Gastrocnemius medialis (tissue), 4 donors: ENCODE results near the gene CIROP. TPM values are rescaled to one million over a fixed set of nuclear protein-coding genes. Genes with fewer than 3 reads are reported as not detected.

Source experiments
- ATAC-seq, 2 donors: fragments of 150-250 bp; one replicate each; pipeline ENCODE4 v1.9.1; 2016
- DNase-seq, 2 donors: peaks; one replicate each; pipeline ENCODE4 v3.0.0-alpha.2; 2019
- H3K27ac ChIP-seq, 4 donors: fragments of 200-600 bp; sonication (generic); 1 replicate in 1 of 4; 2 replicates in 3 of 4; pipeline ENCODE4 v1.5.1; 2016 to 2018; ENCODE audit warnings: mild to moderate bottlenecking in 2 of 4, moderate library complexity in 1 of 4
- H3K27me3 ChIP-seq, 3 donors: fragments of 200-600 bp; sonication (generic) in 2 of 3; 1 replicate in 1 of 3; 2 replicates in 2 of 3; pipeline versions ENCODE4 v1.5.1 to v1.6.0; 2016 to 2019; ENCODE audit warnings: mild to moderate bottlenecking in 1 of 3, moderate library complexity in 1 of 3
- H3K36me3 ChIP-seq, 2 donors: fragments of 200-600 bp; sonication (generic) in 1 of 2; one replicate each; pipeline ENCODE4 v1.5.1; 2017 to 2018
- H3K4me1 ChIP-seq, 2 donors: fragments of 200-600 bp; sonication (generic) in 1 of 2; one replicate each; pipeline ENCODE4 v1.5.1; 2016 to 2017; ENCODE audit warnings: mild to moderate bottlenecking in 2 of 2
- H3K4me3 ChIP-seq, 4 donors: fragments of 200-600 bp; sonication (generic) in 3 of 4; 1 replicate in 1 of 4; 2 replicates in 3 of 4; pipeline ENCODE4 v1.5.1; 2016 to 2019; ENCODE audit warnings: mild to moderate bottlenecking in 2 of 4
- H3K9me3 ChIP-seq, 3 donors: fragments of 200-600 bp; sonication (generic) in 2 of 3; 1 replicate in 1 of 3; 2 replicates in 2 of 3; pipeline ENCODE4 v1.5.1; 2016 to 2019
- CTCF ChIP-seq, 5 experiments: fragments of 450-650 bp in 3 of 5; fragments of 200-600 bp in 2 of 5; sonication (generic) in 2 of 5; IDR thresholded peaks in 4 of 5; conservative IDR thresholded peaks in 1 of 5; 1 replicate in 4 of 5; 2 replicates in 1 of 5; pipeline ENCODE4 v1.5.1; 2016 to 2019; ENCODE audit warnings: antibody characterized with exemption in 5 of 5, mild to moderate bottlenecking in 3 of 5, moderate library complexity in 3 of 5
- POLR2A ChIP-seq, 2 donors: fragments of 450-650 bp; IDR thresholded peaks; one replicate each; pipeline ENCODE4 v1.6.1; 2017; ENCODE audit warnings: antibody characterized with exemption in 2 of 2, mild to moderate bottlenecking in 2 of 2, moderate library complexity in 2 of 2
- in situ Hi-C, 4 donors: fragments of 200-750 bp; cut with MboI; loops; one replicate each; pipeline versions ENCODE4 v1.15.0 to v1.8.0; 2017; ENCODE audit warnings: low sequenced_read_pairs in 4 of 4
- intact Hi-C: fragments of 100-400 bp; cut with DNase I; formaldehyde crosslinking; loops from one replicate; pipeline ENCODE4 v1.15.1; 2023; ENCODE audit warnings: low total_unique reads
- total RNA-seq, 4 donors: library from RNA; depleted of rRNA; stranded (reverse); fragments of >200 nt; gene quantifications; one replicate each; pipeline versions ENCODE4 v1.1.0 to v1.2.3, GENCODE V29; 2016

The CIROP gene
- total RNA-seq, 4 donors from 2014 or later = not detected

GRCh38 chr14:23126548-23127278 is 21.9 kb upstream of the CIROP start:
- ATAC-seq (no peak), DNase-seq (no peak)
- intact Hi-C loops = loop anchor here (2.0 kb wide), 1 partner anchor 16 kb away; no protein-coding TSS in a partner anchor
- Histone ChIP-seq H3K36me3 (peaks cover 3 to 42% of the 10 kb centered on the region in 2 donors), H3K27me3 (no peaks in the 10 kb centered on the region), H3K4me3 (no peak overlapping the region), H3K9me3 (no peaks in the 10 kb centered on the region), H3K27ac (peak overlapping the region; percentile 71 to 85 (median 78)), H3K4me1 (peaks cover 45 to 51% of the 10 kb centered on the region in 2 donors)
- TF ChIP-seq POLR2A (IDR thresholded peaks at IDR 0.05) (no peak), CTCF (IDR thresholded peaks at IDR 0.05 in 4 of 5, conservative IDR thresholded peaks at IDR 0.05 in 1 of 5) (no peak)
- in situ Hi-C loops = no loop called here

- ATAC-seq (peak; percentile 28 to 40), DNase-seq (peak; percentile 56 to 75)
- H3K27ac ChIP-seq = peak overlapping the region; percentile 71 to 85 (median 78)
- no peaks in the 10 kb centered on the region for H3K27me3 ChIP-seq
- in situ Hi-C loops = no loop called here
- intact Hi-C loops = loop anchor here (2.0 kb wide), 1 partner anchor 17 kb away; no protein-coding TSS in a partner anchor
- TF ChIP-seq CTCF (IDR thresholded peaks at IDR 0.05 in 4 of 5, conservative IDR thresholded peaks at IDR 0.05 in 1 of 5) = no peak
- TF ChIP-seq POLR2A (IDR thresholded peaks at IDR 0.05) = no peak
- no peak overlapping the region for H3K4me3 ChIP-seq
- H3K4me1 ChIP-seq = peaks cover 45 to 51% of the 10 kb centered on the region in 2 donors
- no peaks in the 10 kb centered on the region for H3K9me3 ChIP-seq
- peaks cover 3 to 42% of the 10 kb centered on the region in 2 donors for H3K36me3 ChIP-seq
Observed at GRCh38 chr14:23125933-23126524, 21.2 kb upstream of the CIROP start.

GRCh38 chr14:23125011-23125410 is 20.2 kb upstream of the CIROP start:
- no peak overlapping the region for H3K4me3 ChIP-seq
- in situ Hi-C loops (no loop called here), intact Hi-C loops (no loop called here)
- H3K27ac ChIP-seq = peak overlapping the region; percentile 71 to 85 (median 78)
- no peak for ATAC-seq
- DNase-seq = no peak
- H3K27me3 ChIP-seq = no peaks in the 10 kb centered on the region
- peaks cover 45 to 51% of the 10 kb centered on the region in 2 donors for H3K4me1 ChIP-seq
- H3K9me3 ChIP-seq = no peaks in the 10 kb centered on the region
- no peak for TF ChIP-seq CTCF (IDR thresholded peaks at IDR 0.05 in 4 of 5, conservative IDR thresholded peaks at IDR 0.05 in 1 of 5)
- no peak for TF ChIP-seq POLR2A (IDR thresholded peaks at IDR 0.05)
- peaks cover 3 to 35% of the 10 kb centered on the region in 2 donors for H3K36me3 ChIP-seq

GRCh38 chr14:23124337-23124954 is 19.7 kb upstream of the CIROP start:
- no peak overlapping the region for H3K4me3 ChIP-seq
- intact Hi-C loops = loop anchor here (5.0 kb wide), 1 partner anchor 163 kb away; the partner anchor contains the start of gene HOMEZ
- ATAC-seq (no peak), DNase-seq (no peak)
- H3K9me3 ChIP-seq = no peaks in the 10 kb centered on the region
- H3K4me1 ChIP-seq = peaks cover 45 to 51% of the 10 kb centered on the region in 2 donors
- no peak for TF ChIP-seq POLR2A (IDR thresholded peaks at IDR 0.05)
- no peak for TF ChIP-seq CTCF (IDR thresholded peaks at IDR 0.05 in 4 of 5, conservative IDR thresholded peaks at IDR 0.05 in 1 of 5)
- in situ Hi-C loops = loop anchor here in 2 of 4 donors (5.0 to 25.0 kb wide), 2 partner anchors 63 to 163 kb away; partner anchors contain the start of gene HOMEZ (in 2 of the 2)
- peak overlapping the region; percentile 56 to 85 (median 76) for H3K27ac ChIP-seq
- H3K27me3 ChIP-seq = no peaks in the 10 kb centered on the region
- peaks cover under 1 to 29% of the 10 kb centered on the region in 2 donors for H3K36me3 ChIP-seq
